Activated CD4-positive, alpha-beta memory T cell treated with anti-CD3 and anti-CD28 coated beads for 36 hours (primary cell): ENCODE results near the gene CHAT. TPM values are rescaled to one million over a fixed set of nuclear protein-coding genes. Genes with fewer than 3 reads are reported as not detected.

Experiments used
- CTCF ChIA-PET: fragments of 350-600 bp; sonication (Branson Sonifier 250); formaldehyde crosslinking; loops from one replicate; lab custom pipeline; 2021; ENCODE audit warnings: antibody characterized with exemption, inconsistent platforms; lab: Charles Lee
- POLR2A ChIA-PET: fragments of 350-600 bp; sonication (Branson Sonifier 250); formaldehyde crosslinking; loops from one replicate; lab custom pipeline; 2021; ENCODE audit warnings: antibody characterized with exemption; lab: Charles Lee
- DNase-seq: peaks from one replicate; pipeline ENCODE4 v3.0.0-alpha.2; 2020
- H3K27ac Mint-ChIP-seq: one replicate; pipeline ENCODE4 v1.8.0; 2021; ENCODE audit warnings: mixed read lengths
- H3K27me3 Mint-ChIP-seq: one replicate; pipeline ENCODE4 v1.8.0; 2021; ENCODE audit warnings: mixed read lengths
- H3K36me3 Mint-ChIP-seq: one replicate; pipeline ENCODE4 v1.8.0; 2021; ENCODE audit warnings: mixed read lengths
- H3K4me1 Mint-ChIP-seq: one replicate; pipeline ENCODE4 v1.8.0; 2021; ENCODE audit warnings: low read depth, mixed read lengths
- H3K4me3 Mint-ChIP-seq: one replicate; pipeline ENCODE4 v1.8.0; 2021; ENCODE audit warnings: mild to moderate bottlenecking, mixed read lengths
- H3K9me3 Mint-ChIP-seq: one replicate; pipeline ENCODE4 v1.8.0; 2021; ENCODE audit warnings: mixed read lengths
- intact Hi-C: fragments of 100-400 bp; cut with micrococcal nuclease; formaldehyde crosslinking; loops from one replicate; pipeline ENCODE4 v1.15.1; 2023
- total RNA-seq, 2 experiments: library from RNA; stranded (reverse); gene quantifications; one replicate each; pipeline ENCODE4 v1.2.3, GENCODE V29; 2021

Gene CHAT
- not detected for total RNA-seq

GRCh38 chr10:49613882-49614241 is at the start of gene CHAT:
Gene CHAT, plus strand, starts transcription at chr10:49614037. Its CDS starts 153 bp downstream, at chr10:49614190.
- H3K4me1 Mint-ChIP-seq = peaks cover 7% of the 10 kb centered on the region
- H3K9me3 Mint-ChIP-seq = no peaks in the 10 kb centered on the region
- H3K4me3 Mint-ChIP-seq = no peak within 1 kb of the TSS
- intact Hi-C loops = no loop called here
- H3K36me3 Mint-ChIP-seq = peaks cover 5% of the 10 kb centered on the region
- no peak for DNase-seq
- CTCF ChIA-PET = no interaction called here
- no peak within 1 kb of the TSS for H3K27ac Mint-ChIP-seq
- H3K27me3 Mint-ChIP-seq = peaks cover 62% of the 10 kb centered on the region
- POLR2A ChIA-PET = no interaction called here

- H3K27me3 Mint-ChIP-seq = peaks cover 23% of the 10 kb centered on the region
- H3K27ac Mint-ChIP-seq = no peak overlapping the region
- no peaks in the 10 kb centered on the region for H3K4me1 Mint-ChIP-seq
- POLR2A ChIA-PET = no interaction called here
- intact Hi-C loops = no loop called here
- no peak overlapping the region for H3K4me3 Mint-ChIP-seq
- H3K9me3 Mint-ChIP-seq = no peaks in the 10 kb centered on the region
- DNase-seq = no peak
- CTCF ChIA-PET = interaction anchor here (0.6 to 1.4 kb wide), 2 partner anchors 29 to 90 kb away, joined by 3 read pairs; no protein-coding TSS in a partner anchor
- H3K36me3 Mint-ChIP-seq = no peaks in the 10 kb centered on the region
Observed at GRCh38 chr10:49564461-49565009, 49.3 kb upstream of the CHAT start.

- H3K27me3 Mint-ChIP-seq = peaks cover 23% of the 10 kb centered on the region
- ChIA-PET CTCF (no interaction called here), POLR2A (no interaction called here)
- H3K27ac Mint-ChIP-seq = no peak overlapping the region
- no peak for DNase-seq
- no peaks in the 10 kb centered on the region for H3K9me3 Mint-ChIP-seq
- intact Hi-C loops = no loop called here
- H3K4me3 Mint-ChIP-seq = no peak overlapping the region
- no peaks in the 10 kb centered on the region for H3K36me3 Mint-ChIP-seq
- no peaks in the 10 kb centered on the region for H3K4me1 Mint-ChIP-seq
Observed at GRCh38 chr10:49567810-49568209, 46.0 kb upstream of the CHAT start.

GRCh38 chr10:49568235-49568634 is 45.6 kb upstream of the CHAT start:
- H3K4me1 Mint-ChIP-seq = no peaks in the 10 kb centered on the region
- no peaks in the 10 kb centered on the region for H3K9me3 Mint-ChIP-seq
- H3K4me3 Mint-ChIP-seq = no peak overlapping the region
- CTCF ChIA-PET = no interaction called here
- H3K27ac Mint-ChIP-seq = no peak overlapping the region
- peaks cover 21% of the 10 kb centered on the region for H3K27me3 Mint-ChIP-seq
- intact Hi-C loops = no loop called here
- H3K36me3 Mint-ChIP-seq = no peaks in the 10 kb centered on the region
- POLR2A ChIA-PET = no interaction called here
- no peak for DNase-seq

GRCh38 chr10:49569031-49569631 is 44.7 kb upstream of the CHAT start:
- no peak for DNase-seq
- Mint-ChIP-seq H3K9me3 (no peaks in the 10 kb centered on the region), H3K36me3 (no peaks in the 10 kb centered on the region), H3K4me1 (no peaks in the 10 kb centered on the region), H3K27ac (no peak overlapping the region), H3K4me3 (no peak overlapping the region), H3K27me3 (peaks cover 14% of the 10 kb centered on the region)
- ChIA-PET POLR2A (no interaction called here), CTCF (no interaction called here)
- intact Hi-C loops = no loop called here

GRCh38 chr10:49571388-49571787 is 42.4 kb upstream of the CHAT start:
- Mint-ChIP-seq H3K9me3 (no peaks in the 10 kb centered on the region), H3K4me3 (no peak overlapping the region), H3K4me1 (no peaks in the 10 kb centered on the region), H3K27me3 (peaks cover 9% of the 10 kb centered on the region), H3K27ac (no peak overlapping the region), H3K36me3 (no peaks in the 10 kb centered on the region)
- ChIA-PET POLR2A (no interaction called here), CTCF (no interaction called here)
- intact Hi-C loops = no loop called here
- no peak for DNase-seq

- H3K36me3 Mint-ChIP-seq = no peaks in the 10 kb centered on the region
- H3K27ac Mint-ChIP-seq = no peak overlapping the region
- no peak for DNase-seq
- ChIA-PET CTCF (no interaction called here), POLR2A (no interaction called here)
- H3K4me3 Mint-ChIP-seq = no peak overlapping the region
- H3K27me3 Mint-ChIP-seq = peaks cover 5% of the 10 kb centered on the region
- intact Hi-C loops = no loop called here
- H3K4me1 Mint-ChIP-seq = no peaks in the 10 kb centered on the region
- H3K9me3 Mint-ChIP-seq = no peaks in the 10 kb centered on the region
Observed at GRCh38 chr10:49572594-49573114, 41.2 kb upstream of the CHAT start.

GRCh38 chr10:49575489-49576072 is 38.3 kb upstream of the CHAT start:
- H3K27me3 Mint-ChIP-seq = peaks cover 12% of the 10 kb centered on the region
- intact Hi-C loops = no loop called here
- H3K9me3 Mint-ChIP-seq = no peaks in the 10 kb centered on the region
- H3K27ac Mint-ChIP-seq = no peak overlapping the region
- POLR2A ChIA-PET = no interaction called here
- no peaks in the 10 kb centered on the region for H3K36me3 Mint-ChIP-seq
- H3K4me3 Mint-ChIP-seq = no peak overlapping the region
- no peaks in the 10 kb centered on the region for H3K4me1 Mint-ChIP-seq
- CTCF ChIA-PET = no interaction called here
- DNase-seq = no peak

GRCh38 chr10:49577182-49577925 is 36.5 kb upstream of the CHAT start:
- peaks cover 10% of the 10 kb centered on the region for H3K27me3 Mint-ChIP-seq
- POLR2A ChIA-PET = no interaction called here

GRCh38 chr10:49578392-49578791 is 35.4 kb upstream of the CHAT start:
- peaks cover 14% of the 10 kb centered on the region for H3K27me3 Mint-ChIP-seq
- no peaks in the 10 kb centered on the region for H3K36me3 Mint-ChIP-seq
- ChIA-PET CTCF (no interaction called here), POLR2A (no interaction called here)
- no peak for DNase-seq
- intact Hi-C loops = no loop called here
- no peak overlapping the region for H3K4me3 Mint-ChIP-seq
- peaks cover 2% of the 10 kb centered on the region for H3K4me1 Mint-ChIP-seq
- no peak overlapping the region for H3K27ac Mint-ChIP-seq
- no peaks in the 10 kb centered on the region for H3K9me3 Mint-ChIP-seq

More at GRCh38 chr10:49577182-49577925, 36.5 kb upstream of the CHAT start:
- H3K27ac Mint-ChIP-seq = no peak overlapping the region
- intact Hi-C loops = no loop called here
- peaks cover 2% of the 10 kb centered on the region for H3K4me1 Mint-ChIP-seq
- CTCF ChIA-PET = no interaction called here
- no peaks in the 10 kb centered on the region for H3K36me3 Mint-ChIP-seq
- H3K9me3 Mint-ChIP-seq = no peaks in the 10 kb centered on the region
- no peak overlapping the region for H3K4me3 Mint-ChIP-seq
- no peak for DNase-seq

GRCh38 chr10:49579621-49580020 is 34.2 kb upstream of the CHAT start:
- H3K27me3 Mint-ChIP-seq = peaks cover 16% of the 10 kb centered on the region
- no peaks in the 10 kb centered on the region for H3K36me3 Mint-ChIP-seq
- H3K27ac Mint-ChIP-seq = no peak overlapping the region
- intact Hi-C loops = no loop called here
- peaks cover 2% of the 10 kb centered on the region for H3K4me1 Mint-ChIP-seq
- no peak for DNase-seq
- H3K9me3 Mint-ChIP-seq = no peaks in the 10 kb centered on the region
- ChIA-PET CTCF (no interaction called here), POLR2A (no interaction called here)
- no peak overlapping the region for H3K4me3 Mint-ChIP-seq

- Mint-ChIP-seq H3K9me3 (peaks cover 2% of the 10 kb centered on the region), H3K4me3 (no peak overlapping the region), H3K4me1 (peaks cover 2% of the 10 kb centered on the region), H3K36me3 (no peaks in the 10 kb centered on the region), H3K27me3 (peaks cover 15% of the 10 kb centered on the region), H3K27ac (no peak overlapping the region)
- no peak for DNase-seq
- CTCF ChIA-PET = no interaction called here
- POLR2A ChIA-PET = no interaction called here
- intact Hi-C loops = no loop called here
Observed at GRCh38 chr10:49585387-49585786, 28.4 kb upstream of the CHAT start.
